HEK293 (cell line): ENCODE results near the gene DGCR8.

Experiments
- CTCF ChIA-PET: fragments of 350-600 bp; formaldehyde crosslinking; extraction: SDS; loops from one replicate; lab custom pipeline; 2021; ENCODE audit warnings: antibody characterized with exemption; lab: Yijun Ruan, JAX
- POLR2A ChIA-PET: fragments of 300-600 bp; formaldehyde crosslinking; extraction: SDS; loops from one replicate; lab custom pipeline; 2020; ENCODE audit warnings: antibody characterized with exemption, inconsistent platforms; lab: Yijun Ruan, JAX
- H3K27ac ChIP-seq: fragments of 200-500 bp; sonication (Bioruptor generic); 2 replicates; pipeline ENCODE4 v1.5.1; 2014; ENCODE audit warnings: low read depth, low read length, control low read depth, inconsistent platforms; ENCODE audit errors: extremely low read depth
- H3K36me3 ChIP-seq, 2 experiments: fragments of 200-500 bp in 1 of 2; sonication (Bioruptor generic) in 1 of 2; 1 replicate in 1 of 2; 2 replicates in 1 of 2; pipeline ENCODE4 v1.5.1; 2014 to 2017; ENCODE audit warnings: inconsistent platforms in 2 of 2, low read length in 2 of 2; ENCODE audit not compliant: control insufficient read depth in 2 of 2, insufficient read depth in 1 of 2
- H3K4me1 ChIP-seq: fragments of 200-500 bp; sonication (Bioruptor generic); 2 replicates; pipeline ENCODE4 v1.5.1; 2014; ENCODE audit warnings: mild to moderate bottlenecking, low read length, inconsistent platforms; ENCODE audit not compliant: control insufficient read depth, insufficient read depth
- H3K4me3 ChIP-seq: 2 replicates; pipeline ENCODE4 v1.5.1; 2011; ENCODE audit warnings: low read depth, mild to moderate bottlenecking, control low read depth, low read length, moderate library complexity
- H3K9me3 ChIP-seq: fragments of 200-500 bp; sonication (Bioruptor generic); 2 replicates; pipeline ENCODE4 v1.5.1; 2014; ENCODE audit warnings: low read depth, low read length, inconsistent platforms; ENCODE audit not compliant: control insufficient read depth, insufficient read depth
- CTCF ChIP-seq: fragments of 450-650 bp; formaldehyde crosslinking; IDR thresholded peaks from 2 replicates; pipeline ENCODE4 v1.5.1; 2016; ENCODE audit warnings: missing biosample characterization, missing genetic modification characterization
- GLI4 ChIP-seq: fragments of 450-650 bp; formaldehyde crosslinking; IDR thresholded peaks from 2 replicates; pipeline ENCODE4 v1.5.1; 2016; ENCODE audit warnings: missing biosample characterization, missing genetic modification characterization
- PBX3 ChIP-seq: sonication (generic); formaldehyde crosslinking; IDR thresholded peaks from 2 replicates; pipeline ENCODE4 v1.8.1; 2022; ENCODE audit warnings: mild to moderate bottlenecking, moderate library complexity, missing genetic modification reagents
- PRDM6 ChIP-seq: fragments of 450-650 bp; formaldehyde crosslinking; IDR thresholded peaks from 2 replicates; pipeline ENCODE4 v1.5.1; 2017; ENCODE audit warnings: missing biosample characterization, missing genetic modification characterization
- SALL2 ChIP-seq: fragments of 450-650 bp; formaldehyde crosslinking; IDR thresholded peaks from 2 replicates; pipeline ENCODE4 v1.5.0; 2017; ENCODE audit warnings: missing biosample characterization, mild to moderate bottlenecking, missing genetic modification characterization, borderline replicate concordance
- TCF7L2 ChIP-seq: IDR thresholded peaks from 2 replicates; pipeline ENCODE4 v1.6.1; 2011; ENCODE audit warnings: low read depth, mild to moderate bottlenecking, inconsistent platforms, low read length, moderate library complexity, borderline replicate concordance
- ZBTB44 ChIP-seq: fragments of 450-650 bp; IDR thresholded peaks from 2 replicates; pipeline ENCODE4 v1.5.1; 2018; ENCODE audit warnings: missing biosample characterization, mild to moderate bottlenecking, missing genetic modification characterization
- ZBTB49 ChIP-seq: fragments of 450-650 bp; formaldehyde crosslinking; IDR thresholded peaks from 2 replicates; pipeline ENCODE4 v1.5.1; 2016; ENCODE audit warnings: missing biosample characterization, missing genetic modification characterization, low read depth
- ZEB2 ChIP-seq: fragments of 450-650 bp; formaldehyde crosslinking; IDR thresholded peaks from 2 replicates; pipeline ENCODE4 v1.5.1; 2016; ENCODE audit warnings: missing biosample characterization, missing genetic modification characterization
- ZNF366 ChIP-seq: fragments of 450-650 bp; formaldehyde crosslinking; conservative IDR thresholded peaks from 2 replicates; pipeline ENCODE4 v1.5.1; 2016; ENCODE audit warnings: missing biosample characterization, missing genetic modification characterization
- ZNF394 ChIP-seq: fragments of 450-650 bp; formaldehyde crosslinking; IDR thresholded peaks from 2 replicates; pipeline ENCODE4 v1.5.1; 2016; ENCODE audit warnings: missing biosample characterization, missing genetic modification characterization, mild to moderate bottlenecking, moderate library complexity, borderline replicate concordance
- ZNF433 ChIP-seq: fragments of 450-650 bp; formaldehyde crosslinking; IDR thresholded peaks from 2 replicates; pipeline ENCODE4 v1.5.1; 2016; ENCODE audit warnings: missing biosample characterization, missing genetic modification characterization, low read depth
- ZNF529 ChIP-seq: fragments of 450-650 bp; formaldehyde crosslinking; IDR thresholded peaks from 2 replicates; pipeline ENCODE4 v1.5.1; 2017; ENCODE audit warnings: missing genetic modification characterization, missing biosample characterization; ENCODE audit not compliant: insufficient replicate concordance
- ZNF560 ChIP-seq: fragments of 450-650 bp; formaldehyde crosslinking; IDR thresholded peaks from 2 replicates; pipeline ENCODE4 v1.5.1; 2017; ENCODE audit warnings: missing biosample characterization, missing genetic modification characterization, borderline replicate concordance
- ZNF626 ChIP-seq: fragments of 450-650 bp; sonication (Bioruptor Pico); formaldehyde crosslinking; IDR thresholded peaks from 2 replicates; pipeline ENCODE4 v1.5.1; 2018; ENCODE audit warnings: missing biosample characterization, missing genetic modification characterization, inconsistent platforms
- ZNF837 ChIP-seq: fragments of 450-650 bp; formaldehyde crosslinking; IDR thresholded peaks from 2 replicates; pipeline ENCODE4 v1.5.1; 2016; ENCODE audit warnings: missing biosample characterization, missing genetic modification characterization

The DGCR8 gene

GRCh38 chr22:20069331-20070042, 10.6 kb upstream of the DGCR8 start:
- TF ChIP-seq ZNF366 (tag by site-specific recombination) (peak; percentile 56), ZNF560 (no peak)
- POLR2A ChIA-PET = interaction anchor here (0.7 to 1.4 kb wide), 2 partner anchors 10 to 947 kb away, joined by 3 to 9 read pairs; partner anchors contain the start of genes DGCR2 and DGCR8
- CTCF ChIA-PET = interaction anchor here (0.6 to 0.9 kb wide), 4 partner anchors 27 to 55 kb away, joined by 3 read pairs; no protein-coding TSS in a partner anchor

GRCh38 chr22:20071524-20071972, 8.5 kb upstream of the DGCR8 start:
- CTCF ChIA-PET = no interaction called here
- Histone ChIP-seq H3K4me1 (no peaks in the 10 kb centered on the region), H3K27ac (no peak overlapping the region)

More at GRCh38 chr22:20069331-20070042, 10.6 kb upstream of the DGCR8 start:
- Histone ChIP-seq H3K36me3 (peaks cover 0 to 5% of the 10 kb centered on the region in 2 experiments; a peak in 1 of 3 replicates), H3K4me1 (no peaks in the 10 kb centered on the region), H3K4me3 (no peak overlapping the region), H3K9me3 (no peaks in the 10 kb centered on the region), H3K27ac (no peak overlapping the region)

More at GRCh38 chr22:20071524-20071972, 8.5 kb upstream of the DGCR8 start:
- H3K4me3 ChIP-seq = no peak overlapping the region
- TF ChIP-seq ZNF529 (no peak), PRDM6 (tag by site-specific recombination) (no peak), ZNF626 (tag by site-specific recombination) (no peak), ZNF394 (tag by site-specific recombination) (no peak), ZNF433 (tag by site-specific recombination) (no peak), ZBTB44 (tag by site-specific recombination) (no peak), CTCF (tag by site-specific recombination) (no peak), ZNF837 (no peak), PBX3 (CRISPR knock-in tag) (no peak), TCF7L2 (no peak), SALL2 (no peak), GLI4 (tag by site-specific recombination) (no peak), ZBTB49 (tag by site-specific recombination) (no peak), ZEB2 (tag by site-specific recombination) (no peak)
- POLR2A ChIA-PET = no interaction called here
- no peaks in the 10 kb centered on the region for H3K9me3 ChIP-seq
- no peaks in the 10 kb centered on the region for H3K36me3 ChIP-seq
